Measurements from ENCODE around the gene LIPC.

LIPC gene

DNA sequence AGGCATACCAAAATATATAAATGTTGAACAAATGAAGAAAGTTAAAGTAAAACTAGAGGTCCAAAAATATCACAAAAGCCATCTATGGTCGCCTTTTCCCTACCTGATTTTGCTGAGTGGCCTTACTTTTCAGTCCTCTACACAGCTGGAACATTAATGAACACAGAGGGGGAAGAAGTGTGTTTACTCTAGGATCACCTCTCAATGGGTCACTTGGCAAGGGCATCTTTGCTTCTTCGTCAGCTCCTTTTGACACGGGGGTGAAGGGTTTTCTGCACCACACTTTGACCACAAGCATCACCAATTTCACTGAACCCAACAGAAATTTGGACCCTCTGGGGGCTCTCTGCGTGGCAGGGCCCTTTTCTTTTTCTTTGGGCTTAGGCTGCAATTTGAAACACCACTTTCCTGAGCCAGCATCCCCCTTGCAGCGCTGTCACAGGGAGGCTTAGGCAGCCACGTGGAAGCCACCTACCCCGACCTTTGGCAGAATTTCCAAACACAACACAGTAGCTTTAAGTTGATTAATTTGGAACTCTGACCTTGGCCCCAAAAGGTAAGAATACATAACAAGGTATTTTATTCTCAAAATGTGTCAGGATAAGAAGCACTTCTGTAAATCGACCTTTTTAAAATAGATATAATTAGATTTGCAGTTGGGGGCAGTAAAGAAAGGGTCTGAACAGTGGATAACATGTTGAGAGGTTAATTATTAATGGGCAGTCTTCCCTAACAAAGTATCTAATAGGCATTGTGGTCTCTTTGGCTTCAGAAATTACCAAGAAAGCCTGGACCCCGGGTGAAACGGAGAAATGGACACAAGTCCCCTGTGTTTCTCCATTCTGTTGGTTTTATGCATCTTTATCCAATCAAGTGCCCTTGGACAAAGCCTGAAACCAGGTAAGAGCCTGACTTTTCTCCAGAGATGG is at the start of gene LIPC:
LIPC (plus strand) TSS at position 771 of the 929 bp plus-strand sequence; CDS start at position 813, 42 bp downstream.
- DNase-seq, result no peak

DNA sequence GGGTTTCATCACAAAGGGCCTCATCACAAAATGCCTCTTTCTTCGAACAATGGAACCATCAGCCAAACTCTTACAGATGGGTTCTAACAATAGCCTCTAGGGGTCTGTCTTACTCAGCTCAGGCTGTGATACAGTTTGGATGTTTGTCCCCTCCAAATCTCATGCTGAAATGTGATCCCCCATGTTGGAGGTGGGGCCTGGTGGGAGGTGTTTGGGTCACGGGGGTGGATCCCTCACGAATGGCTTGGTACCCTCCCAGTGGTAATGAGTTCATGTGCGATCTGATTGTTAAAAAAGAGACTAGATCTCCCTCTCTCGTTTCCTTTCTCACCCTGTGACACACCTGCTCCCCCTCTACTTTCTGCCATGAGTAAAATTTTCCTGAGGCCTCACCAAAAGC is 47.9 kb upstream of the LIPC start:
- DNase-seq, result no peak

DNA sequence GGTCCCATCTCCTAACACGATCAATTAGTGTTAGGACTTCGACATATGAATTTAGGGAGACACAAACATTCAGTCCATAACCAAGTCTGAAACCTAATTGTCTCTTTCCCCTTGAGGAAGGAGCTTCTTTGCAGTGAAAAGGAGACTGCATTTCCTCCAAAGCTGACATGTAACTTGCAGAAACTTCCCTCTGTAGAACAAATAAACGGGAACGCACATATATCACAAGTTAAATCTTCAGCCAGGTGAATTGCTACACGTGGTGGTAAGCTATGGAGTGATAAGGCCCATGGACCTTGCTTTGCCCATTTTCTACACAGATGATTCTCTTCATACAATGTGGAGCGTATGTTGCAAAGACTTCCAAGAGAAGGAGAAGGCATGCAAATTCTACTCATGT is 47.1 kb upstream of the LIPC start:
- DNase-seq, result no peak

DNA sequence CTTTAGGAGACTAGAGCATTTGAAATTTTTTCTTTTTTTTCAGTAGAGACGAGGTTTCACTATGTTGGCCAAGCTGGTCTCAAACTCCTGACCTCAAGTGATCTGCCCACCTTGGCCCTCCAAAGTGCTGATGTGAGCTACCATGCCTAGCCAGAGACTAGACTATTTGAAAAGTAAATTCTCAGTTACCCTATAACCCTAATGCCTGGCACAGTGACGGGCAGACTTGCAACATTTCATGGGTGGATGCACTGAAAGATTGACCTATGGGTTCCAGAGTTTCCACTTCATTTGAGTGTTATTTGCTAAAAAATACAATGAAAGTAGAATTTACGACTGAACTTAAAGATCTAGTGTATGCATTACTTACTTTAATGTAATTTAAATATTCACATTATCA is 45.7 kb upstream of the LIPC start:
- DNase-seq, result no peak

DNA sequence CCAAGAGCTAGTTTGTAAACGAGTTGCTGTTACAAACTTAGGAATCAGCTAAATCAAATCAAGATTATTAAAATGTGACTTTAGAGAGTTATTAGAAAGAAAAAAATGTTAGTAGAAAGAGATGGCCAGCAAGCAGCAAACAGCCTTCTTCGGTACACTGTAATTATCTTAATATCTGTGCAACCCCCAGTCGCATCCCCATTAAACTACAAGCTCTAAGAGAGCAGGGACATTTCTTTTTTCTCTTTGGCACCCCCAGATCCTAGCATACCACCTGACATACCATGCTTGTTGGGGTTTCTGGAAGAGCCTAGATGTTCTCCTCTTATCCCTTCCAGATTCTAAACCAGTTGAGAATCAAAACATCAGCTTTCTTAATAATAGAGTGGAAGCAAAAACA is 45.1 kb upstream of the LIPC start:
- DNase-seq, result no peak

DNA sequence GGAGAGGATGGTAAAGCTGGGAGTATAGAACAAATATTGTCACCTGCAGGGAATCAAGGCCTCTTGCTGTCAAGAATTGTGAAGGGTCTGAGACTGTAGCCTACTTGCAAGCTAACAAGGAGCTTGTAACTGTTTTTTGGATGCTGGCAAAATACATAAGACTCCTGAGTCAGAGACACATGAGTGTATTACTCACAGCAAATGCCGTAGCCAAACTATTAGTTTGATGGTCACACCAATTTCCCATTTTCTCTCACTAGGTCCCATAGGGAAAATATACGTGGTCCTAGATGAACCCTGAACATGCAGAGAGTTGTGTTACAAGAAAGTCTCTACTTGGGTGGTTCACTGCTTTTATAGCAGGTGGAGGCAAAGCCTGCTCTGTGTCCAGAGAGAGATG is 44.7 kb upstream of the LIPC start:
- no peak for DNase-seq

DNA sequence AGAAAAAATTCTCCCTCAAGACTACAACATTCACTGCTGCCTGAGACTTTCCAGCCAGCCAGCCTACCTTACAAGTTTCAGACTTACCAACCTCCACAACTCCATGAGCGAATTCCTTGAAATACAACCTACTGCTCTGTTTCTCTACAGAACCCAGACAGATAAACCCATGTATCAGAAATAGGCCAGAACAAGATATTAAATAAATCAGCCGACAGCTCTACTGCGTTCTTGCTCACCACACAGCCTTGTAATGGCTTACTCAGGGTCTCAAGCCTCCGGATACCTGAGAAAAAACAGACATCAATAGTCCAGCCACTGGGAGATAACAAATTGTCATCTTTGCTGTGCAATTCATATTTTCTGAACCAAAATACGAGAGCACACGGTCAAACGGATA is 43.6 kb upstream of the LIPC start:
- no peak for DNase-seq

DNA sequence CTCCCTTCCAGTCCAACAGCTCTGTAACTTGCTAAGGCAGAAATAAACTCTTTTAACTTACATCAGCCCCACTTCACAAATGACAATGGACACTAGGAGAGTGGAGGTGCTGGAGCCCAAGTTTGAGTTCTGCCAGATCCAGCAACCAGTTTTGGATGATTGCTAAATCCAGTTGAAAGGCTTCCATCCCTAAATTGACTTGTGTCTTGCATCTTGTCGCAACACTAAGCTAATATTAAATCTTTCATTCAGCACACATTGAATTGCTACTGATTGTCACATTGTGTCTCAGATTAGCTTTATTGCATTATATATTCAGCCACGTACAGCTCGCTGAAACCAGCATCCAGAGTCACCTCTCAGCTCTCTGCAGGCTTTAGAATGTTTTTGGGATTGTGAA is 41.7 kb upstream of the LIPC start:
- DNase-seq, result no peak

DNA sequence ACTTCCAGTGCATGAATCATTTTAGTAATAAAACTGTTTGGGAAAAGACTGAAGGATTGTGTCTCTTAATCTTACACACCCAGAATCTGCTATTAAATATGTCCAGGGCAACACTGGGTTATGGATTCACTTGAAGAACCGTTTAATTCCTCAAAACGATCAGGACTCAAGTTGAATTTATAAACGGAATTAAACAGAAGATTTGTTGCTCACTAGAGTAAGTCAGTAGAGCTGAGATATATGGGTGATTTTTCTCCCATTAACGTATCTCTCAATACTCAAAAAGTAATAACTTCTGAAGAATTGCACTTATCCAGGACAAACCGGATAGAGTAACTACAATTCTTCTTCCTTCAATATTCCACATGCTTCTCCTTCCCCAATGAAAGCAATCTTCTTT is 41.1 kb upstream of the LIPC start:
- DNase-seq, result no peak

DNA sequence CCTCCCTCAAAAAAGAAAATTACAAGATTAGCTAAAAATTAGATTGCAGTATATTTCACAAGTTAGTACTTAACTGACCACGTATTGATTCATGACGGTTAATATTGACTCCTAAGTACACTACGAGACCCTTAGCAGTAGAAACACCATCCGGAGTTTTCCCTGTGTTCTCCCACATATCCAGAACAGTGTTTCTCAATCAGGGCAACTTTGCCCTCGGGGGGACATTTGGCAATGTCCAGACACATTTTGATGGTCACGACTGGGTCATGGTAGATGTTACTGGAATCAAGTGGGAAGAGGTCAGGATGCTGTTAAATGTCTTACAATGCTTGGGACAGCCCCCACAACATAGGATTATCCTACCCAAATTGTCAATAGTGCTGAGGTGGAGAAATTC is 40.7 kb upstream of the LIPC start:
- DNase-seq, result no peak

DNA sequence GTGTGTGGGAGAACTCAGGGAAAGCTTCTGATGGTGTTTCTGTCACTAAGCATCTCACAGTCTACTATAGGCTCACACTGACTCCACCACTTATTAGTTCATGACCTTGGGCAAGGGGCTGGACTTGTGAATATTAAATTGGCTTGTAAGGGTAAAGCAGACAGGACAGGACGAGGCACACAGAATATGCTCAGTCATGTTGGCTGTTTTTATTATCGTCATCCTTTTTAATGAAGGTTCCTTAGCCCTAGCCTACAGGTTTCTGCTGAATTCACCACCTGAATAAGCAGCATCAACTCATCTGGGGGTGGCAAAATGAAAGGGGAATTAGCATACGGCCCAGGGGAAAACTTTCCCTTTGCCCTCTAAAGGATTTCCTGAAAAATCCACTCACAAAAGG is 39.6 kb upstream of the LIPC start:
- DNase-seq, result no peak

DNA sequence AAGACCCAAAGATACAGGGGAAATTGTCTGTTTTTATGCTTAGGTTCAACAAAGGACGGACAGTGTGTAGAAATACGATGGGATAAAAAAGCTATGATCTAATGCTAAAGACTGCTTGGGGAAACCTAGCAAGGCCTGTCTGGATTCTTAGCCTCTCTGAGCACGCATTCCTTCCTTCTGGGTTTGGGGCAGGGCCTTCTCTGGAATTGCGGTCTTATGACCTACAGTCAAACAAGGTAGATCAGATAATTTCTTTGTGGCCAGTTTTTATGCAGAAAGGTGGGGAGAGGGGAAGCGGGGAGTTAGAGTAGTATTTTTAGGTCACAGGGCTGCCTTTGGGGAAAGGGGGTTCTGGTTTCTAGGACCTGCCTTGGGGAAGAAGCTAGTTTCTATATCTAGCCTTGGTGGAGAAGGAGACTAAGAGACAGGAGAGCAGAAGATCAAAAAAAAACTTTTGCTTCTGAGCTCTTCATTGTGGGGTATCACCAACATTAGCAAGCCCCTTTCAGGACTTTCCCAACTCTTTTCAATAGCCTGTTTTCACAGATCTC is 39.1 kb upstream of the LIPC start:
- DNase-seq, result no peak

DNA sequence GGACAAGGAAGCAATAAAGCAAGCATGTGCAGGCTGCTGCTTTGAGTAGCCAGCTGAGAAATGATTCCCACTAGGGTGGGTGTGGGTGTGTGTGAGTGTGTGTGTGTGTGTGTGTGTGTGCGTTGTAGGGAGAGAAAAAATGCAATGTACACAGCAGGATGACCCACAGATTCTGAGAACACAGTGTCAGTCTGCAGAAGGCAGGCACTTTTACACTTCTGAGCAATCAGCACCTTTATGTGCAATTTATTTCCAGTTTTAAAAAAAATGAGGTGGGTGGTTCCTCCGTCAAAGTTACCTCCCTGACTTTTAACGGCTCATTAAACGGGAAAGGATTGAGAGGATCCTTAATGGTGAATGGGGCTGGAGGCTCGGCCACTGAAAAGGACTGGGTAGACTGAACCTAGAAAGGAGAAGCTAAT is 38.5 kb upstream of the LIPC start:
- no peak for DNase-seq

DNA sequence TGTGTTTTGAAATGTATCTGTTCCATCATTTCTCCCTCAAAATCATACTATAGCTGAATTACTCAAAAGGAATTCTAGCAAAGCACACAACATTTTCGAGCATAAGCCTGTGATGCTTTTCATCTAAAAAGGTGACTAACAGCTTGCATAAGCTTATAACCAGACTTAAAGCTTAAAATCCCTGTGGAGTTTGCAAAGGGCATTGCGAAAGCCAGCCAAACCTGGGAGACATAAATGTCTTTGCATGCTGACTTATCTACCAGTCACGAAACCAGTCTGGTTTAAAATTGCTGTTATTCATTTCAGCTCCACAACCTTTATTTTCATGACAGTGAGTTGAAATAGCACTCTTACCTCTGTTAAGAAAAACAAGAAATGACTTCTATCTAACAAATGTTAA is 35.6 kb upstream of the LIPC start:
- no peak for DNase-seq

DNA sequence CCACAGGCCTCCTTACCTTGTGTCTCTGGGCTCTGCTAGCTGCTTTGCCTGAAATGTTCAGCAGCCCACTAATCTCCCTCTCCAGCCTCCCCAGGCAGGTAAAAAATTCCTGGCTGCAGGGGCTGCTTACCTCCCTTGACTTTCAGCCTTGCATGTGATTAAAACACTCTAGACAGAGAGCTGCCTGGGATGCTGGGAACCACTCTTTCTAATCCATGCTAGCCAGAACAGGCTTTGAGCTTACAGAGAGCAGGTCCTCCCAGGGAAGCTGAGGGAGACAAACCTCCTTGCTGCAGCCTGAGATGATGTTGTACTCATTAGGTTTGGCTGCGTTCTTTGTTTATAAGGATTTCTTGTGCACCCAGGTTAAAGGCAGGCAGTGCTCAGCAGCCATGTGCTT is 33.7 kb upstream of the LIPC start:
- DNase-seq, result no peak

DNA sequence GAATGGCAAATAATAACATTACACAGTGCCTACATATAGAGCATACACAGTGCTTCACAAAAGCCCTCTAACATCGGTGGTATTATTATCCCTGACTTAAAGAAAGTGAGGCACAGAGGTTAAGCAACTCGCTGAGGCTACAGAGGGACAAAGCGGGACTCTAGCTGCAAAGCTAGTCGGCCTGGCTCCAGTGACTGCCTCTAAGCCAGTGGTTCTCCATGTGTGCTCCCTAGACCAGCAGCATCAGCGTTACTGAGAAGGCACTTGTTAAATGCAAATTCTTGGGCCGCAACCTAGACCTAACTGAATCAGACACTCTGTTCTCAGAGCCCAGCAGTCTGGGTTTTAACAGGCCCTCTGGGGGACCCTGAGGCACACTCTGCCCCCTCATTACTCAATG is 33.1 kb upstream of the LIPC start:
- DNase-seq, result no peak

DNA sequence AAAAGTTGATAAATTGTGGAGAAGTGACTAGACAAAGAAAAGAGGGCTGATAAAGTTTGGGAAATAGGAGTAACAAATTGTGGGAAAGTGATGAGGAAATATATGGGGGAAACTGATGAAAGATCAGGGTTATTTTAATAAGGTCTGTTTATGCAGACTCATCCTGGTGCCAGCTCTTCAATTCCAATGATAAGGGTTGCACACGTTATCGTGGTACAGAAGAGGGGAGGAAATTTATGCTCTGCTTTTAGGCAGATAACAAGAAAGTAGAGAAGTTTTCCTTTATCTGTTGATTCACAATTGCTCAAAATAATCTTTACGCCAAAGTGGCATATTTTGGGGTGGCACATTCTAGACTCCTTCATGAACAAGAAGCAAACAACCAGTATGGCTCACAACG is 32.1 kb upstream of the LIPC start:
- no peak for DNase-seq

DNA sequence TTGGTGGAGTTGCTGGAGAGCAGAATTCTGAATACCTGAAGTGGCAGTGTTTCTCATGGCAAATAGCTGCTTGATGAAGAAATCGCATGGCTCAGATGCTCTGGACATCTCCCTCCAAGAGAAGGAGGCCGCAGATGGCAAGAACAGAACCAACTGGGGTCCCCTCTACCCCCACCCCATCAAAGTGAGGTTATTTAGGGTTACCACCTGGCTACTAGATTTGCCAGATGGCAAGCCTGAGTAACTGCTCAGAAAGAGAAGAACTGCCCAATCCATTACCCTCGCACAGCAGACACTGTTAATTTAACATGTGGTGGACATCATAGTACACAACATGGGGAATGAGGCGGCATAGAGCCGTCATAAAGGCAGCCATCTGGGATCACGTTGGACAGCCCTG is 30.5 kb upstream of the LIPC start:
- DNase-seq, result peak in 1 of 2 experiments; percentile 15

DNA sequence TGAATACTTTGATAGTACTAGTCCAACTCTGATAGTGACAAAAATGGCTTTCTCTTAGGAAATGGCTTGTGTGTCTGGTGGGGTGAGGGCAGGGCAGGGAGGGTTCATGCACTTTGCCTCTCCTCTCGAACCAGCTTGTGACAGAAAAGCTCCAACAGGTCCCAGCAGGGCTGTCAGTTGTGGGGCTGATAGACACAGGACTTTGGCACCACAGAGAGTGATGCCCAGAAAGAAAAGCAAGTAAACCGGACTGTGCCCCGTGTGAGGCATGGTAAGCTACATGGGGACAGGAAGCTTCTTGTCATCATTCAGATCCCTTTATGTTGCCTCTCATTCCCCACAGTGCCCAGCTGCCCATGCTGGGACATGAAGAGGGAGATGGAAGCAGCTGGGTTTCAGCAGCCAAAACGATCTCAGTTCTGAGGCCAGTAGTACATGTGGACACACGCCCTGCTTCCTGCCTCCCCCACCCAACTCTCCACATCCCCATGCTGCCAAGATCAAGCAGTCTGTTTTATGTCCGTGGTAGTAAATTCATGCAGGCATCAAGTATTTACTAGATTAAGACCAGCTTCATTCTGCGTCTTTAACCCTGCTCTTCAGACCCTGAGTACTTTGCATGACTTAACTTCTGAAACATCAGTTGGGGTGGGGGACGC is 29.7 kb upstream of the LIPC start:
- DNase-seq, result peak in 1 of 2 experiments; percentile 17

DNA sequence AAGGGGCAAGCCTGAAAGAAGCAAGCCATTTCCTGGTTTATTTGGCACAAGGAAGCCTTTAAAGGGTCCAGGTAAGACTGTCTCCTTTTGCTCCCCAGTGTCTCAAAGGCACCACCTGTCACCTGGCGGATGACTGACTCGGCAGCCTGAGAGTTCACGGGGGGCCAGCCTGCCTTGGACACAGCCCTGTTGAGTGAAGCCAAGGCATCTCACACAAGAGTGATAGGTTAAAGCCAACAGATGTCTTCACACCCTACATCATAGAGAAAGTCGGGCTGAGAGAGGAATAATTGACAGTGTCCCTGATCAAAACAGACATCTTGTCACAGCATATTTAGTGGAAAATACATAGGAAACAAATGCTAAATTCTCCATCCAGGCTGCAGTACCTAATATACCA is 28.2 kb upstream of the LIPC start:
- peak in 1 of 2 experiments; percentile 8 for DNase-seq

DNA sequence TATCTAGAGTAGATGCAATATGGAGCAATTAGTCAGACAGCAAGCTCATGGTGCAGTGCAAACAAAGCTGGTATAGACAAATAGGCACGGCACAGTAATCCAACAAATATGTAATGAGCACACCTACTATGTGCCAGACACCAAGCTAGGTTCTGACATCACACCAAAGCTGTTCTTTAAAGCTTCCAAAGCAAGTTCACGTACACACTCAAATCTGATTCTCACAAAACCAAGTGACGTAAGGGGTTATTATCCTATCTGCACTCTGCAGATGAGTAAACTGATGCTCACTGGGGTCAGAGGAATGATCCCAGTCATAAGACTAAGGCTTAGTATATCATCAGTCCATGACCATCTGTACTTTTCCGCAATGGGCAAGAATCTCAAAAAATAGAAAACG is 27.8 kb upstream of the LIPC start:
- no peak for DNase-seq

DNA sequence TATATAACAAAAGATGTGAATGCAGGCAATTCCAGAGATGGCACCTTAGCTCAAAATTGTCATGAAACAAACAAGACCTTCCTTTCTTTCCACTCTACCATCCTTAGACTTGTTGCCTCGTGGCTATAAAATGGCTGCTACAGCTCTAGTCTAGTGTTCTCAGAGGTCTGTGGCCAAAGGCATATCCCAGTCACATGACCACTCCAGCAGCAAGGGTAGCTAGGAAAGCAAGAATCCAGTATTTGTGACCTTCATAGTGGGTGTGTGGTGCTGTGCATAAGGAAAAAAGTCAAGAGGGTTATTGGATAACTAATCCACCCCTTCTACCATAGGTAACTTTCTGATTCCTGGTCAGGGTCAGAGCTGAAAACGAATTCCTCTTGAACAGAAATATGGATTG is 27.1 kb upstream of the LIPC start:
- no peak for DNase-seq

DNA sequence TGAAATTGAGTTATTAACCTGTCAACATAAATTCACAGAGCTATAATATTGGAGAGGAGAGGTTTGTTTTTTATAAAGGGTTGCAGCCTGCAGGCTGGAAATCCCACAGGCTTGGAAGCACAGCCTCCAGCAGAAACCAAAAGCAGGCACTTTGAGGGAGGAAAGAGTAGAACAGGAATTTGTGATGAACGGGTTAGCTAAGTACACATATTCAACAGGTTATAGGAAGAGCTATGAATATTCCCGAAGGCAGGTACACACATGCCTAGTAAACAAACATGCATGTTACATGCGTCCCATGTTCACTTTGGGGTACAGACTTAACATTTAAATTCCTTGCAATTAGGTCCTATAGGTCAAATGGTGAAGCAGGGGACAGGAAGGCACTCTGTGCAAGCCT is 25.9 kb upstream of the LIPC start:
- no peak for DNase-seq

DNA sequence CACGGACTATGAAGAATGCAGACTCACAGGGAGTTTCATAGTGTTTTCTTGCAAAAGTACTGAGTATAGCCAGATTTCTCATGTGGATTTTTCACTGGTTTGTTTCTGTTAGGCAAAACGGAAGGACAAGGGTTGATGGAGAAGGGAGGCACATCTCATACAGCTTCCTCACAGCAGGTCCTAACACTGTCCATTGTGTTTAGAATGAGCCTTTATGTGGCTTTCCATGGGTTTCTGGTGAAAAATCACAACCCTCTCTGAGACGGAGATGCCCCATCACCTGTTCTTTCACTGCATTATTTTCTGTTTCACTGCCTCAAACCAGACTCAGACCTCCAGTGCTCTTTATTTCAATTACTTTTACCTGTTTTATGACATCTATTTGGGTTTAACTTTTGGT is 25.0 kb upstream of the LIPC start:
- no peak for DNase-seq
